T-helper 1 cell treated with Interleukin-12 subunit alpha and Interleukin-12 subunit beta and Interleukin-4 antibody, amounts not matched to agents 30 μg/mL and 1 μg/mL, for 36 hours (primary cell): ENCODE measurements around the gene FGF19.

ENCODE experiments used
- H3K27ac Mint-ChIP-seq: one replicate; pipeline ENCODE4 v1.8.0; 2021; ENCODE audit warnings: mild to moderate bottlenecking, mixed read lengths
- H3K27me3 Mint-ChIP-seq: one replicate; pipeline ENCODE4 v1.8.0; 2021; ENCODE audit warnings: low read depth, mixed read lengths
- H3K36me3 Mint-ChIP-seq: one replicate; pipeline ENCODE4 v1.8.0; 2021; ENCODE audit warnings: low read depth, mixed read lengths
- H3K4me1 Mint-ChIP-seq: one replicate; pipeline ENCODE4 v1.8.0; 2021; ENCODE audit warnings: low read depth, mixed read lengths
- H3K4me3 Mint-ChIP-seq: one replicate; pipeline ENCODE4 v1.8.0; 2021; ENCODE audit warnings: mild to moderate bottlenecking, moderate library complexity, mixed read lengths
- H3K9me3 Mint-ChIP-seq: one replicate; pipeline ENCODE4 v1.8.0; 2021; ENCODE audit warnings: mixed read lengths

Gene FGF19

DNA sequence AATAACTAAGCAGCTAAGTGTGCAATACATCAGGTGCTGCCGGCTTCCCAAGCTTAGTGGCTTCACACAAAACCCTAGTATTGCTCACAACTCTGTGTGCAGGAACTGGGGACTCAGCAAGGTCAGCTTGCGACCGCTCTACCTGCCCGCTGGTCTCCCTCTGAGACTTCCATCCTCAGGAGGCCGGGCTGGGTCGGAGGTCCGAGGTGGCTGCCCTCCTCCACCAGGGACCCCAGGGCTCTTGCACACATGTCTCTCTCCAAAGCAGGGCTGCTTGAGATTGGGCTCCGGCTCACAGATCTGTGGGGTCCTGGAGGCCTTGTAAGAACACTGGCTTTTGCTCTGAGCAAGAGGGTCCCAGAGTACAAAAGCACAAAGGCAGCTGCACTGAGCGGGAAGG, 25.4 kb upstream of the FGF19 start:
- Mint-ChIP-seq H3K4me3 (no peak overlapping the region), H3K4me1 (no peaks in the 10 kb centered on the region), H3K27me3 (peaks cover 13% of the 10 kb centered on the region), H3K9me3 (peaks cover 9% of the 10 kb centered on the region), H3K36me3 (no peaks in the 10 kb centered on the region), H3K27ac (no peak overlapping the region)

DNA sequence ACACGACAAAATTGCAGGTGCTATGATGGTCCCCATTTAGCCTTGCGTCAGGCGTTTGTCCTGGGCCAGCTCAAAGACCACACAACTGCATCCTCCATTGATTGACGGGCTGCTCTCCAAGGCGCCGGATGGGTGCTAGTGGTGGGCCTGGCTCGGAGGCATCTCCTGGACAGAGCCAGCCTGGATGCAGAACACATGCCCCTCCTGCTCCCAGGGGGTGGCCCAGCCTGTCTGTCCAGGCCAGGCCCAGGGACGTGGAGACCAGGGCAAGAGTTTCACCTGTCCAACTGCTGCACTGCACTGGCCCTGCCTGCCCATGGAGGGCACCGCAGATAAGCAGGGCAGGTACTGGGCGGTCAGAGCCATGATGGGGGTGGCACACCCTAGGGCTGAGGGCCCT, 23.4 kb upstream of the FGF19 start:
- Mint-ChIP-seq H3K36me3 (no peaks in the 10 kb centered on the region), H3K4me1 (no peaks in the 10 kb centered on the region), H3K4me3 (no peak overlapping the region), H3K9me3 (no peaks in the 10 kb centered on the region), H3K27me3 (peaks cover 20% of the 10 kb centered on the region), H3K27ac (no peak overlapping the region)

GRCh38 chr11:69726481-69726880, 22.7 kb upstream of the FGF19 start:
- Mint-ChIP-seq H3K4me3 (no peak overlapping the region), H3K27ac (no peak overlapping the region), H3K27me3 (peaks cover 20% of the 10 kb centered on the region), H3K36me3 (no peaks in the 10 kb centered on the region), H3K4me1 (no peaks in the 10 kb centered on the region), H3K9me3 (no peaks in the 10 kb centered on the region)

DNA sequence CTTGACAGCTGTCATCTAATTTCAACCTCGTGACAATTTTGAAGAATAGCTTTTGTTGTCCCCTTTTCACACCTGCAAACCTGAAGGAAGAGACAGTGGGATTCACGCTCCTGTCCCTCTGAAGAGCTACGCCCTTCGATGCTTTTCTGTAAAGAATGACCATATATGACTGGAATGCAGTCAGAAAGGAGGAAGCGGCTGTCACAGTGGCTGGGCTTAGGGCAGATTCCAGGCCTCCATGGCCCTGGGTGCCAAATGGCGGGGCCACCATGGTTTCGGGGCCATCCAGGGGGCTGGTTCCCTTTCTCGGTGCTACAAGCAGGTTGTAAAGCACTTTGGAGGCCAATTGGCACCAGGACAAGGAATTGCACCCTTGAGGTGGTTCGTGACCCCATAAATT, 22.2 kb upstream of the FGF19 start:
- Mint-ChIP-seq H3K27me3 (peaks cover 24% of the 10 kb centered on the region), H3K27ac (no peak overlapping the region), H3K9me3 (no peaks in the 10 kb centered on the region), H3K4me3 (no peak overlapping the region), H3K4me1 (no peaks in the 10 kb centered on the region), H3K36me3 (no peaks in the 10 kb centered on the region)

- Mint-ChIP-seq H3K4me1 (no peaks in the 10 kb centered on the region), H3K4me3 (no peak overlapping the region), H3K36me3 (no peaks in the 10 kb centered on the region), H3K27me3 (peaks cover 52% of the 10 kb centered on the region), H3K9me3 (no peaks in the 10 kb centered on the region), H3K27ac (no peak overlapping the region)
These were observed 17.9 kb upstream of the FGF19 start for GRCh38 chr11:69721745-69722144.

DNA sequence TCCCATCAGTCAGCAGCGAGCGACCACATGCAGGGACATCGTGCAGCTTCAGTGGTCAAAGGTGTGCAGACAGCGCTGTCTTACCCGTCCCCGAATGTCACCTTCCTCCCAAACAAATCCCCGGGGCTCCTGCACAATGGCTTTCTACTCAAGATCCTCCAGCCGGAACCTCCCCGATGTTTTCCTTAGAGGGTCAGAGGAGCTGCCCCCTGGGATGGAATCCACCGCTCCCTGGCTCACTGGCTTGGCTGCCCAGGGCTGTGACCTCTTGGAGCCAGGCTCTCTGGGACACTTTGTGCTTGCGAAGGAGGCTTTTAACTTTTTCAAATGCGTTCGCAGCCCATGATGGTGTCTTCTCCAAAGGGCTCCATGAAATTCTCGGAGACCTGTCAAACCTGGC, 17.3 kb upstream of the FGF19 start:
- Mint-ChIP-seq H3K36me3 (no peaks in the 10 kb centered on the region), H3K27me3 (peaks cover 51% of the 10 kb centered on the region), H3K27ac (no peak overlapping the region), H3K9me3 (no peaks in the 10 kb centered on the region), H3K4me3 (no peak overlapping the region), H3K4me1 (no peaks in the 10 kb centered on the region)

DNA sequence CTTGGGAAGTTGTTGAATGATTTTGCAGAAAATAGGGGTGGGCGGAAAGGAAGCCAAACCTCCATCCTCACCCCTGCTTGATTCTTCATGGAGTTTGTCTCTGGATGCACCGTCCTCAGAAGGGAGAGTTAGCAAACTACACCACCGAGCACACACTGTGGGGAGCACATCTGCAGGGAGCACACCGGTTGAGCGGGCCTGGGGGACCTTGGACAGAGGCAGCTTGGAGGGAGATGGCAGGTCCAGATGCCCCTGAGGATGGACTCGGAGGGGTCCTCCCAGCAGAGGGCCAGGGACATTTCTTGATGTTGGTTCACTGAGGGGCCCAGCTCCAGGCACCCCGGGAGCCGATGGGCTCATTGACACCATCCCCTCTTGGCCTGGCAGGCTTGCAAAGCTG, 15.1 kb upstream of the FGF19 start:
- Mint-ChIP-seq H3K9me3 (no peaks in the 10 kb centered on the region), H3K27ac (no peak overlapping the region), H3K4me3 (no peak overlapping the region), H3K27me3 (peaks cover 39% of the 10 kb centered on the region), H3K36me3 (no peaks in the 10 kb centered on the region), H3K4me1 (no peaks in the 10 kb centered on the region)

- H3K27me3 Mint-ChIP-seq = peaks cover 39% of the 10 kb centered on the region
- no peak overlapping the region for H3K27ac Mint-ChIP-seq
These were observed 14.3 kb upstream of the FGF19 start for GRCh38 chr11:69718147-69718546.

DNA sequence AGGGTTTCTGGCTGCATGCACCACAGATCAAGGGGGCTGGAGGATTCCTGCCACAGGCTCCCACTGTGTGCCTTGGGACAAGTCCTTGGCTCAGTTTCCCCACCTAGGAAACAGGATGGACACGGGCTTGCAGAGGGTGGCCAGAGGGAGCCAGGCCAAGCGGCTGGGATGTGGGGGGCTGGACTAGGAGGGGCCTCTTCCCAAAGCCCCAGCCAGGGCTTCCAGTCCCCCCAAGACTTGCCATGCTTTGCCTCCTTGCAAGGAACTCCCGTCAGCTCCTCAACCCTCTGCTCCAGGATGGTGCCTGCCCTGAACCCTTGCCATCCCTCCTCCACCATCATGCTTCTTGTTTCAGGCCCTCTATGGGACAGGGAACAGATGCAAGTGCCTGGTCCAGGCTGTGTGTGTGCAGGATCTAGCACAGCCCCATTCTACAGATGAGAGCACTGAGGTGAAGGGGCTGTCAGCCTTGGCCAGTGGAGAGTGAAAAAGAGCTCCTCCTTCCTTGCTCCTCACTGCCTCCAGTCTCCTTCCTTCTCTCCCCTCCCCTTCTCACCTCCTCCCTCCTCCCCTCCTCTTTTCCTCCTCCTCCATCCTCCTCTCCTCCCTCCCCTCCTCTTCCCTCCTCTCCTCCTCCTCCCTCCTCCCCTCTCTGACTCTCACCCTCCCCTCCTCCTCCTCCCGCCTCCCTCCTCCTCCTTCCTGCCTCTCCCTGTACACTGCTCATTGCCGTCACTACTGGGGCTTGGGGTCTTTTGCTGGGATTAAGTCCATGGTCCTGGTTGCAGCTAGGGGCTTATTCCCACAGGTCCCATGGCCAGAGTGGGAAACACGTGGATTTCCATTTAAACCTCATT, 13.3 kb upstream of the FGF19 start:
- H3K27ac Mint-ChIP-seq = no peak overlapping the region
- H3K9me3 Mint-ChIP-seq = no peaks in the 10 kb centered on the region
- no peaks in the 10 kb centered on the region for H3K36me3 Mint-ChIP-seq
- H3K4me3 Mint-ChIP-seq = no peak overlapping the region
- peaks cover under 1% of the 10 kb centered on the region for H3K4me1 Mint-ChIP-seq
- peaks cover 33% of the 10 kb centered on the region for H3K27me3 Mint-ChIP-seq

More at GRCh38 chr11:69718147-69718546, 14.3 kb upstream of the FGF19 start:
- no peaks in the 10 kb centered on the region for H3K36me3 Mint-ChIP-seq
- no peak overlapping the region for H3K4me3 Mint-ChIP-seq
- H3K9me3 Mint-ChIP-seq = no peaks in the 10 kb centered on the region
- no peaks in the 10 kb centered on the region for H3K4me1 Mint-ChIP-seq

GRCh38 chr11:69716099-69716498, 12.3 kb upstream of the FGF19 start:
- H3K4me1 Mint-ChIP-seq = peaks cover 7% of the 10 kb centered on the region
- H3K36me3 Mint-ChIP-seq = no peaks in the 10 kb centered on the region
- H3K9me3 Mint-ChIP-seq = no peaks in the 10 kb centered on the region
- no peak overlapping the region for H3K27ac Mint-ChIP-seq
- H3K4me3 Mint-ChIP-seq = no peak overlapping the region
- H3K27me3 Mint-ChIP-seq = peaks cover 31% of the 10 kb centered on the region

- Mint-ChIP-seq H3K9me3 (no peaks in the 10 kb centered on the region), H3K4me3 (no peak overlapping the region), H3K4me1 (peaks cover 7% of the 10 kb centered on the region), H3K27me3 (peaks cover 27% of the 10 kb centered on the region), H3K27ac (no peak overlapping the region), H3K36me3 (no peaks in the 10 kb centered on the region)
These were observed 11.6 kb upstream of the FGF19 start for GRCh38 chr11:69715446-69715845.

GRCh38 chr11:69711822-69712801, 8.3 kb upstream of the FGF19 start:
- Mint-ChIP-seq H3K27ac (no peak overlapping the region), H3K9me3 (no peaks in the 10 kb centered on the region)

DNA sequence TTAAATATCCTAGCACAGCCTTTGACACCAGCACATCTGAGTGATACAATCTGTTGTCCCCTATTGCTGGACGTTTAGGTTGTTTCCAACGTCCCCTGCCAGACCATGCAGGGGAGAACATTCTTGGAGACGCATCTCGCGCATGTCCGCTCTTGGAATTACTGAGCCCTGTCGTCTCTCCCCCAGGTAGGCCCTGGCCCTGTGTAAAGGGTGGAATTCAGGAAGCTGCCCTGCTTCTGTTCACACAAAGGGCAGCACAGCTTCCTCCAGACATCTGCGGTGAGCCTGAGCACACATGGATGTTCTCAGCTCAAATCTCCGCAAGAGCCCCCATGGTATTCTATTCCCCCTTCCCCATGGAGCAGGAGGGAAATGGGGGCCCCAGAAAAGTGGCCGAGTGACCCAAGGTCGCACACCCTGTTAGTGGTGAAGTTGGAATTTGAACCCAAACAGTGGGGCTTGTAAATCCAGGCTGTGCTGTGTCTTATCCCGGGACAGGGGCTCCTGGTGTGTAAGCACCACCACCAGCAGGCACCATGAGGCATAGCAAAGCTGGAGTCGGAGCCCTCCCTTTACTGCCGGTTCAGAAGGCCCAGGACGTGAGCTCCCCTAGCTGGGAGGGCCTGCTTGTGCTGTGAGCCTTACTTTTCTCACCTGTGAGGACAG, 5.0 kb upstream of the FGF19 start:
- H3K36me3 Mint-ChIP-seq = no peaks in the 10 kb centered on the region
- H3K4me1 Mint-ChIP-seq = peaks cover 11% of the 10 kb centered on the region
- H3K27ac Mint-ChIP-seq = no peak overlapping the region
- H3K27me3 Mint-ChIP-seq = peaks cover 41% of the 10 kb centered on the region
- no peak overlapping the region for H3K4me3 Mint-ChIP-seq
- H3K9me3 Mint-ChIP-seq = no peaks in the 10 kb centered on the region

More at GRCh38 chr11:69711822-69712801, 8.3 kb upstream of the FGF19 start:
- H3K36me3 Mint-ChIP-seq = no peaks in the 10 kb centered on the region
- H3K27me3 Mint-ChIP-seq = peaks cover 14% of the 10 kb centered on the region
- H3K4me3 Mint-ChIP-seq = no peak overlapping the region
- peaks cover 7% of the 10 kb centered on the region for H3K4me1 Mint-ChIP-seq

DNA sequence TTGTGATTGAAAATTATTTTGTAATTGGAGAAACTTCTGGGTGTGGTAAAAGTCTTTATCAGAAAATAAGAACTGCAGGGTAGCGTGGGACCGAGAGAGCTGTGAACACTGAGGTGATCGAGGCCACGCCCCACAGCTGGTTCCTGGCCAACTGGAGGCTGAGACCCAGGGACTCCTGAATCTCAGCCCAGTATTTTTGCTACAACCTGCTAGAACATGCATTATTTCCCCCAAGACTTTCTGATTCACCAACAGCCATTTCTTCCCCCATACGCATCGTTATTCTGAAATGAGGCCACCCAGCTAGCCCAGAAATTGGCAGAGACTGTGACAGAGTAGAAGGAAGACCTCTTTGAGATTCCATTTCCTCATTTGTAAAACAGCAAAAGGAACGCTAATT, 3.4 kb upstream of the FGF19 start:
- Mint-ChIP-seq H3K4me1 (peaks cover 11% of the 10 kb centered on the region), H3K27me3 (peaks cover 51% of the 10 kb centered on the region), H3K4me3 (no peak overlapping the region), H3K9me3 (no peaks in the 10 kb centered on the region), H3K27ac (no peak overlapping the region), H3K36me3 (no peaks in the 10 kb centered on the region)
